KG1 (cell line): Measurements from ENCODE around the gene PASK.

Experiments
- DNase-seq: peaks from one replicate; lab custom pipeline; 2025; lab: John Stamatoyannopoulos, UW

Gene PASK

DNA sequence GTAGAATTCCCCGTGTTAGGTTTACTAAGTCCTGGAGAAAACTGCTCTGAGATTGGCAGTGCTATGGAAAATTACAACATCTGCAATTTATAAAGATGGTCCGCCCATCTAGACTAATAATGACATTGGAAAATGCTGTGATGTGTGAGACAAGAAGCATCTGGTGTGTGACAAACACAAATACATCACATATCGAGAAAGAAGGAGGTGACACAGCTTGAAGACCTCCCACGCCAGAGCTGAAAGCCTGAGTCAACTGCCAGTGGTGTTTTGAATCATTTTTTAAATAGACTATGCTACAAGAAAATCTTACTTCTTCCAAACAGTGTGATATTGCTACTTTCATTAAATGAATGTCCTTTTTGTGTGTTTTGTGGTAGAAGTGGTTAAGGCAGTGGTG is 30.6 kb upstream of the PASK start:
- DNase-seq: no peak

DNA sequence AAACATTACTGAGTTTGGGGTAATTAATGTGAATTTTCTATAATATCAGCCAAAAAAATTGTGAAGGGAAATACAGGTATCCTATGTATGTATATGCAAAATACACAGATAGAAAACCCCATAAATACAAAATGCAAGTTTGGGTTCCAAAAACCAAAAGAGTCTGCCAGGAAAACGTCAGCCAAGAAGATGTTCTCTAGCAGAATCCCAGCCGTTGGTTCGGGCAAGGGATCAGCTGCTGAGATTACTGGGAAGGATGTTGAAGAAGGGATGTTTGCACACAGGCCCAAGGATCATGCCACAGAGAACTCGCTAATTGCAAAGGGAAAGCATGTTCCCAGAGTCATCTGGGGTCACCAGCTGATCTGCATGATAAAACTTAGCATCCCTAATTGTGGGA is 29.7 kb upstream of the PASK start:
- no peak for DNase-seq

DNA sequence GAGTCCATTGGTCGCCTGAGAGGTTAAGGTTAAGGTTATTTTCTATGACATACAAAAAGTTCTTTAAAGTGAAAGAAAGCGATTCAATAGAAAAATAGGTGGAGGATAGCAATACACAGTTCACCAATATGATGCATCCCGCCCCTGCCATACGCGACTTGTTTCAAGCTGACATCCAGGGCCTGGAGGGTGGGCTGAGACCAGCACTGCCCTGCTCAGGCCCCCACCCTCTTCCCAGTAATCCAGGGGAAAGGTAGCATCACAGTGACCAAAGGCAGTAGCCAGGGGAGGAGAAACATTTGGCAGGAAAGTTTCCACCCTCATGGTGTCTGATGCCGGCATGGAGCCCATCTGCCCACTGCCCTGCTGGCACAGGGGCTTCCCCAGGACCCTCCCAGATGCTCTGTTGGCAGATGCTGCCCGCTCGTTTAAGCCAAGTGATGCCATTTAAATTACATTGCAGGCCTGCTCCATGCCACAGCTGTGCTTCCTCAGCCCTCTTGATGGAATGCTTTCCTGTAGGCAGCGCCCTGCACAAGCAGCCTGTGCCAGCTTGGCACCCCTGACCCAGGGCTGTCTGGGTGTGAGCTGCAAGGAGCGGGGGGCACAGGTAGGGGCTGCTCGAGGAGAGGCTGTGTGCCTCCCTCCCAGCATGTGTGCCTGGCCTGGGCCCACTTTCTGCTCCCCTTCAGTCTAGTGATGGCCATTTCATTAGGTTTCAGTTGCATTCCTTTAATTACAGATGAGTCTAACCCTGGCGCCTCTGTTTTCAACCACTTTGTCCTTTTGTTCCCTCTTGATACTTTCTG is 28.5 kb upstream of the PASK start:
- no peak for DNase-seq

- DNase-seq: no peak
Observed at GRCh38 chr2:241173557-241173956, 24.3 kb upstream of the PASK start.

DNA sequence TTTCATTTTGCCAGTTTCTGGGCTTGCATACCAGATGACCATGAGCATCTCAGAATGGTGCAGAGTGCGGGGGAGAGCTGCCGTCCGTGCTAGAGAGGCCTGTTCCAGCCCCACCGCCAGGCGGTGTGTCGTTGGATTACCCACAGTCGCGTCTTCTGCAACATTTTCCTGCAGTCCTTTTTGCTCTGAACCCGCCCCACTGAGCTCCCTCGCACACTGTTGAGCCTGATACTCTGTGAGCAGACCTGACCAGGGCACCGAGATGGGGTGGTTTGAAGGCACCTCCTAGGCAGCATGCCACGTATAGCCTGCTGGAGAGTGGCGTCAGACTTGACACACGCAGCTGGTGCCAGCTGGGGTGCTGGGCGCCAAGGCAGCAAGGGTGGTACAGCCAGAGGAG is 19.1 kb upstream of the PASK start:
- DNase-seq: no peak

DNA sequence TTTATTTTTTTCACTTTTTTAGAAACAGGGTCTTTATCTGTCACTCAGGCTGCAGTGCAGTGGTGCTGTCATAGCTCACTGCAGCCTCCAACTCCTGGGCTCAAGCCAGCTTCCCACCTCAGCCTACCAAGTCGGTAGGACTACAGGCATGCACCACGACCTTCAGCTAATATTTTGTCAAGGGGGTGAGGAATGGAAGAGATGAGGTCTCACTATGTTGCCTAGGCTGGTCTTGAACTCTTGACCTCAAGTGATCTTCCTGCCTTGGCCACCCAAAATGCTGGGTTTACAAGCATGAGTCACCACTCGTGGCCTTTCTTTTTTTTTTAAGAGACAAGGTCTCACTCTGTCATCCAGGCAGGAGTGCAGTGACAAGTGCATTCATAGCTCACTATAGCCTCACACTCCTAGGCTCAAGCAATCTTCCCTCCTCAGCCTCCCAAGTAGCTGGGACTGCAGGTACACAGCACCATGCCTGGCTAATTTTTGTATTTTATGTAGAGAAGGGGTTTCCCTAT is 14.4 kb upstream of the PASK start:
- no peak for DNase-seq

GRCh38 chr2:241161646-241162281 is 12.5 kb upstream of the PASK start:
- no peak for DNase-seq

DNA sequence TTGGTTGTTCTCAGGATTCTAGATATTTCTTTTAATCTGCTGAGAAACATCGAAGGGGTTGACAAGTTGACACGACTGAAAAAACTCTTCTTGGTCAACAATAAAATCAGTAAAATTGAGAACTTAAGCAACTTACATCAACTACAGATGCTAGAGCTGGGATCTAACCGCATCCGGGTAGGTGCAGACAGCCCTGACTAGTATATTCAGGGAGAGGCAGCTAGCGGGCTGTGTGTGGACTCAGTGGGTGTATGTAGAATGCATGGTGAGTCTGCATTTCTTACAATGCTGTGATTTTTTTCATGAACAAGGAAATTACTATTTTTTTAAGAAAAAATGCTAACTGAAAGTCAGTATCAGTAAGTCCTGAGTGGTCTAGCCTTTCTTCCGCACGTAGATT is 11.0 kb upstream of the PASK start:
- no peak for DNase-seq

GRCh38 chr2:241159116-241159515 is 9.8 kb upstream of the PASK start:
- no peak for DNase-seq

GRCh38 chr2:241158546-241158900 is 9.3 kb upstream of the PASK start:
- no peak for DNase-seq

DNA sequence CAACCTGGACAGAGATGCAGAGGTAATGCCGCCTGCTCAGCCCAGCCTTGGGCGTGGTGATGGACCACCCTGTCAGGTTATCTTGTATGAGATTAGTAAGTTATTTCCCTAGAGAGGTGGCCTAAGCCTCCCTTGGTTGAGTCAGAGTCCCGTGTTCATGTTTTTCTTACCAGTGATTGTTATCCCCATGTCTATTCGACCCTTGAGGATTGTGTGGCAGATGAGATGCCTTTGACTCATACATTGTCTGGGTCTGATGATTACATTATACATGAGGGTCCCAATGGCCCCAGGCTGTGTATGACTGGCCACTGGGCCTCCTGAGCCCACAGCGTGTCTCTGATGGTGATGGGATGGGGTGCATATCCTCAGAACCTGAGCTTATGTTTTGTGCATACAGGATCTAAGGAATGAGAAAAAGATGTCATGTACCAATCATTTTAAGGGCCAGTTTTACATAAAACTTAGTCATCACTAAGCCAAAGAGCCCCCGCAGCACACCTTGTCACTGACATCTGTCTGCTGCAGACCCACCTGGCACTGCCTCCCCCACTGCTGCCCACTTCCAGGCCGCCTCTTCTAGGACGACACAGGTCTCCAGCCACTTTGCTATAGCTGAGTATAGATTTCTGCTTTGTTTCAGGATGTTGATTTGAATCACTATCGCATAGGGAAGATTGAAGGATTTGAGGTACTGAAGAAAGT is 8.7 kb upstream of the PASK start:
- no peak for DNase-seq

DNA sequence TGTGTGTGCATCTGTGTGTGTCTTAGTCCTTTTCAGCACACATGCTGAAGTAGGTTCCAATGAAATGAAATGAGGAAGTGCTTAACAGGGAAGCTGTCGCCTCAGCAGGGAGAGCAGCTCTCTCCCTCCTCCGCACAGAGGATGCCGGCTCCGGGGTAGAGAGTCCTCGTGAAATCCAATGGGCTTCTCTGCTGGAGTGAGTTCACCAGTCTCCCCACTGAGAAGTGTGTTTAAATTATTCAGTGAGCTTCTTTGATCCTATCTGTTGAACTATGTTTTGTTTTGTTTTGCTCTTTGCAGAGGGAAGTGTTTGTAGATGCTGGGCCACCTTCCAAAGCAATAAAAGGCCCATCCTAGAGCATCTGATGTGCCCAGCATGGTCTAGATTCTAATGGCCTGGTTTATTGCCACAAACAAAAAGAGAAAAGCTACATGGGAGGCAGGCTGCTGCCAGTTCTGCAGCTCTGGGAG is 7.7 kb upstream of the PASK start:
- no peak for DNase-seq

DNA sequence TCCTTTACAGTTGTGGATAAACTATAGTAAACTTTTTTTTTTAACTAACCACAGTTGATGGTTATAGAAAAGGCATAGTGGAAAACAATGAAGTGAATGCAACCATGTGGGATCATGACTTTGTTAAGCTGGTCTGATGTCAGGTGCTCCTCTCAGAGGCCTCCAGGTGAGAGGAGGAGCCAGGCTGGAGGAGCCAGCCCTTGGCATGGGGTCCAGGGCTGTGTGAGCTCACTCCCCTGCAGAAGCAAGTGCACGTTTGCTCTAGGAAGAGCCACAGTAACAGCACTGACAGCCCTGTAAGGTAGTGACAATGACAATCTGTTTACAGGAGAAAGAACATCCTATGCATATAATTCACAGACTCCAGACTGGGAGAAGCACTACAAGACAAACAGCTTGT is 6.7 kb upstream of the PASK start:
- no peak for DNase-seq

DNA sequence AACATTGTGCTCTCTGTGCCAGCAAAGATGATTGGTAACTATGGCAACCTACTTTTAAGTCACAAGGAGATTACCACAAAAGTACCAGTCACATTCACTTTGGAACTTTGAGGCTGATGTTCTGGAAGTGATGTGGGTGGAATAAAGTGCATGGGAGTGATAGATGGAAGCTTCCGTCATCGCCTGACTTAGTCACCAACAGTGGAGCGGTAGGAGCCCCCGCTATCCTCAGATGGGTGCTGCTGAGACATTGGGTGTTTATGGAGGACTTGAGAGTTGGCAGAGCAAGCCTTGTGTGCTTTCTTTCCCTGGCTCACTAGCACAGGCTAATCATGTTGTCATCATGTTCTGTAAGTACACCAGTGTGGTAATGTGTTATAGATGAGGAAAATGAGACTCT is 5.6 kb upstream of the PASK start:
- DNase-seq: no peak

GRCh38 chr2:241153616-241154015 is 4.3 kb upstream of the PASK start:
- DNase-seq: no peak

DNA sequence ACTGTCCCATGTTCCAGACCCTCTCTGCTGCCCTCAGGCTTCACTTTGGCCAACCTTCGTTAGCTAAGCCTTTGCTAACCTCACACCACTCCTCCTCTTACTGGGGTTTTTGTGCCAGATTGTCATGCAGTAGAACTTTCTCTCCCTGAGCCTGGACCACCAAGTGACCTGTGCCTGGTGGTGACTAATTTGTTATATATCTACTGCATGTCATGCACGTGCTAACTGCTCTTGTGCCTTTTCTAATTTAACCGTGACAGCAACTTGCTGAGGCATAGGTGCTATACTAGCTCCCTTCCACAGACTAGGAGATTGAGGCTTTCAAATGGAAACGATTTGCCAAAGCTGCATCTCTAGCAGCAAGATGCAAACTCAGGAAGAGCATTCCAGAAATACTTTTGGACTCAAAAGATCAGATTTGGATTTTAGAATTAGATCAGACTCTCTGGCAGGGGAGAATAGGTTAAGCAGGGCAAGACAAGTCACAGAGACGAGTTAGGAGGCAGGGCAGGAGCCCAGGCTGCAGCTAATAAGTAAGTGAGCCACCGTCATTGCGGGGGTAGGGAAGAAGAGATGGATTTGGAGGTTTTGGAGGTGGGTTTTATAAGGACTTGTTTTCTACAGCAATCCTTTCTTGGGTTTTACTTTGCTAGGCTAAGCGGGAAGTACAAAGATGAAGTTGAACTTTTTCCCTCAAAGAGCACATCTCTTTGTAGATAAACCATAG is 2.8 kb upstream of the PASK start:
- no peak for DNase-seq

DNA sequence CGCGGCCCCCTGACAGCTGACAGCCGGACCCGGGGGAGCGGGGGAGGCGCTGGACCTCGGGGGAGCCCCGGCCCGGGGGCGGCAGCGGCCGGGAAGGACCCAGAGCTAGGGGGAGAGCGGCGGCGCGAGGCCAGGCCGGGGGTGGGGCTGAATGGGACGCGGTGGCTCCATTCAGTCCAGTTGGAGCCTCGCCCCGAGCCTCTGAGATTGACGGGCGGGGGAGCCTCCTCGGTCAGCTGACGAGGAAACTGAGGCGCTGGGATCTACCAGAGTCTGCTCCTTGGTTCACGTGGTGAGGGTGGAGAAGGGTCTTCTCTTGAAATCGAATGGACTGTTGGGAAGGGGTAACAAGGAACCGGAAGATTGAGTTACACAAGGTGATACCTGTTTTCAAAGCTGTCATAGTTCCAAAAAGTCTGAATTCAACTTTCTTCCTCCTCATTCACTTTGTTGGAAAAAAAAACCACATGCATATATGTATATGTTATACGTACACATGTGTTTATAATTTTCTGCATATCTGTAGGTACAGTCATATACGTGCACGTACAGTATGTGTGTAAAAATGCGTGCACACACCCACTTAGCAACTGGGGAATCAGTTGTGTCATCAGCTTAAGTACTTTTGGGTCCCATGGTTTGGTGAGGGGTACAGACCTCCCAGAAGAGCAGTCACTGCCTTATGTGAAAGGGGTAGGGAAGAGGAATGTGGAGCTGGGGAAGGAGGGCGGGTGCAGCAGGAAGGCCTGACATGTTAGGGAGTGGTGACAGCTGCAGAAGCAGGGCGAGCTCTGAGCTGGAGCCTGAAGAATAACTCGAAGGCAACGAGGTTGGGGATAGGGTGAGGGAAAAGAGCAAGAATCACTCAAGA is 1.6 kb upstream of the PASK start:
- DNase-seq: peak; percentile 1

DNA sequence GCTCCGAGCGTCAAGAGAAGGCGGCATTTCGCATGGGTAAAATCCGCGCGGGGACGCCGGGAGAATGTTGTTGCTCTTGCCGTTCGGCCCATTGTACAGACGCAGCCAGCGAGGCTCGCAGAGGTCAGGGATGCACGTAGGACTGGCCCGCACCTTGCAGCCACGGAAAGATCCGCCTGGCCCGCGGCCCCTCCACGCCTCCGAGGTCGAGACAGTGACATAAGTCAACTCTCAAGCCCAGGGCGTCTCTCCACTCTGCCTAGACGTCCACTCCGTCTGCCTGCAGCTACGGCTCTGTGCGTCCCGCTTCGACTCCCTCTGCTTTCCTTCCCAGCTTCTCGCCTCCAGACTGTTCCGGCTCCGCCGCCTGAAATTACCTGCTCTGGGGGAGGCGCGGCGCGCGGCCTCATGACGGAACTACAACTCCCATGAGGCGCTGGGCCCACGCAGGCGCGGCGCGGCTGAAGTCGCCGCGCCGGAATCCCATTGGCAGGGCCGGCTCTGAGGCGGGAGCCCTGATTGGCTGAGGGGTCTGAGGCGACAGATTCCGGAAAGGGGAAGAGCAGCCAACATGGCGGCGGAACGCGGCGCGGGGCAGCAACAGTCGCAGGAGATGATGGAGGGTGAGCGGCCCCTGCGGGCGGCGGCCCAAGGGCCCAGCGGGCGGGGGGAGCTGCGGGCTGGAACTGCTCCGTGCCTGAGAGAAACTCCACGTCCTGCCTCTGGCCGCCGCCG is 820 bp upstream of the PASK start, which contains the start of gene PPP1R7:
Gene PPP1R7 (plus strand): TSS at position 543 of the 735 bp plus-strand sequence. CDS start 29 bp downstream, at position 572.
- DNase-seq: peak; percentile 81

GRCh38 chr2:241149675-241149924 is 328 bp upstream of the PASK start:
- no peak for DNase-seq

- no peak for DNase-seq
Observed at GRCh38 chr2:241148239-241148638, 1.0 kb downstream of the PASK start.

- no peak for DNase-seq
Observed at GRCh38 chr2:241147336-241147735, 1.9 kb downstream of the PASK start.
